GM18868 (cell line): ENCODE results near the gene INSR.
A peak's percentile ranks its signal among the peaks of the same experiment; 100 is the strongest.

Source experiments
- ATAC-seq: cut with Tn5 transposase; IDR thresholded peaks from one replicate; pipeline ENCODE4 v1.9.1; 2021; ENCODE audit warnings: mild to moderate bottlenecking, moderate library complexity; ENCODE audit not compliant: unreplicated experiment

The INSR gene

DNA sequence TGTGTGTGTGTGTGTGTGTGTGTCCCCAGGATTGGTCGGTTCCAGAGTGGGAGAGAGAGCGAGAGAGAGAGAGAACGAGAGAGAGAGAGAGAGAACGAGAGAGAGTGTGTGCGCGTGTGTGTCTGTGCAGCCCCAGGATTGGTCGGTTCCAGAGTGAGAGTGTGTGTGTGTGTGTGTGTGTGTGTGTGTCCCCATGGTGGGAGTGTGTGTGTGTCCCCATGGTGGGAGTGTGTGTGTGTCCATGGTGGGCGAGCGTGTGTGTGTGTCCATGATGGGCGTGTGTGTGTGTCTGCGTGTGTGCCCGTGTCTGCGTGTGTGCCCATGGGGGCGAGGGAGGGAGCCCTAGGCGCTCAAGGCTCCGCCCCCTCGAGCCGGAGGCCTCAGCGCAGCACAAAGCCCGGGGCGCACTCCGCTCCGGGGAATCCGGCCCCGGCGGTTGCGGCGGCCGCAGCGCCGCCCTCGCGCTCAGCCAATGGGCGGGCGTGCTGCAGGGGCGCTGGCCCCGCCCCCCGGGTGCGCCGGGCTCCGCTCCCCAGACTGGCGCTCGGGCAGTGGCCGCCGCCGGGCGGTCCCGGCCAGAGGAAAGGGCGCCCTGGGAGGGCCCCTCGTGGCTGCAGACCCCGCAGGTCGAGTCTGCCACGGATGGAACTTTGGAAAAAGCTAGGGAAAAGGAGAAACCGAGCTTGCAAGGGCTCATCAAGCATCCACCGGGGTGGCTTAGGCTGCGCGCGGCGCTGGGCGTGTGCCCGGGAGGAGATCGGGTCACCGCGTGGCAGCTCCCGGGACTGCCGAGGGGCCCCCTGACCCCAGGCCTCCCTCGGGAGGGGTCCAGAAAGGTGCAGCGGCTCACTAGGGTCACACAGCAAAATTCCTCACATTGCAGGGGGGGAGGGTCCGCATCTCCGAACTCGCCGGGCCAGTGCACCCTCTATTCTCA lies 96.2 kb downstream of the INSR start:
- peak; percentile 80 for ATAC-seq

DNA sequence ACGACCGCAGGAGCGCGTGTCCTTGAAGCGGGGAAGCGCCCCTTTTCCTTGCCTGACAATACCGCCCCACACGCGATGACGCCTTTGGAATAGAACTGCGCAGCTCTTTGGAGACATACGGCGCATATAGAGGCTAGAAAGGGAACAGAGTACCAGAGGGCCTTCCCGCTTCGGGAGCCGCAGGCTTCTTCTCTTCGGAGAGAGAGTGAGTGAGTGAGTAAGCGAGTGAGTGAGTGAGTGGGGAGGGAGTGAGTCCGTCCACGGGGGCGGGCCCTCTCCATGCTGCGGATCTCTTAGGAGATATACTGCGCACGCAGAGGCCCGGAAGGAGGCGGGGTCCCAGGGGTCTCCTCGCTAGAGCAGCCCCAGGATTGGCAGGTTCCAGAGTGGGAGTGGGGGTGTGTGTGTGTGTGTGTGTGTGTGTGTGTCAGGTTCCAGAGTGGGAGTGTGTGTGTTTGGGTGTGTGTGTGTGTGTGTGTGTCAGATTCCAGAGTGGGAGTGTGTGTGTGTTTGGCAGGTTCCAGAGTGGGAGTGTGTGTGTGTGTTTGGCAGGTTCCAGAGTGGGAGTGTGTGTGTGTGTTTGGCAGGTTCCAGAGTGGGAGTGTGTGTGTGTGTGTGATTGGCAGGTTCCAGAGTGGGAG lies 97.0 kb downstream of the INSR start:
- ATAC-seq: peak; percentile 57

DNA sequence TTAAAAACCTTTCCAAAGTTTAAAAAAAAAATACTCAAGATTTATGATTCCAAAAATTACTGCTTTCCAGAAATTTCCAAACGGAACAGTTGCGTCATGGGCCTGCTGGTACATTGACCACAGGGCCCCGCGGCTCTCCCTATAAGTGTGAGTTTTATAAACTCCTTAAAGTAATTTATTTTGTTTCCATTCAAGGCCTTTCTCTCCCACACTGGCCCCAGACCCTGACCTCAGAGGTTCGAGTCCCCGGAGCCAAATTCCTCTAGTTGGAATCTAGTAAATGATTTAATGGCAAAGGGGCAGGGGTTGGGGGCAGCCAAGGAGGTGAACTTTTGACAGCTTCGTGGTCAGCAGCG lies 97.5 kb downstream of the INSR start:
- no peak for ATAC-seq

DNA sequence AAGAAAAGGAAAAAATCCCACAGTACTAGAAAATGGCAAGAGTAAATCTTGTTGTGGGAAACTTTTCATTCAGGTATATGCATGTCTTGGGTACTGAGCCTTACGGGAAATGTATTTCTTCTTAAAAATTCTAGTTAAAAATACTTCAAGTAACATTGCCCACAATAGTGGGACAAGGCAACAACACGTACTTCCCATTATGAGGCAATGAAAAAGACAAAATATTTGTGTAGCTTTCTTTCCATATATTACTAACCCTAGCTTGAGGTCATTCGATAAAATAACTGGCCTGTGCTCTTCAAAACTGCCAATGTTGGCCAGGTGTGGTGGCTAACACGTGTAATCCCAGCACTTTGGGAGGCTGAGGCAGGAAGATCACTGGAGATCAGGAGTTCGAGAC lies 99.2 kb downstream of the INSR start:
- ATAC-seq: no peak

DNA sequence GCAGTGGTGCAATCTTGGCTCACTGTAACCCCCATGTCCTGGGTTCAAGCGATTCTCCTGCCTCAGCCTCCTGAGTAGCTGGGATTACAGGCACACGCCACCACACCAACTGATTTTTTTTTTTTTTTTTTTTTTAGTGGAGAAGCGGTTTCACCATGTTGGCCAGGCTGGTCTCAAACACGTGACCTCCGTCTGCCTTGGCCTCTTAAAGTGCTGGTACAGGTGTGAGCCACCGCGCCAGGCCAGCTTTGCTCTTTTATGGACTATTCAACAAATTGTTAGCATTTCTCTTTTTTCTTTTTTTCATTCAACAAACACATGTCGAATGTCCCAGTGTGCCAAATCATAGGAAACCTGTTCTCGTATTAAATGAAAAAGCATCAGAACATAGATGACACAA lies 99.6 kb downstream of the INSR start:
- no peak for ATAC-seq

DNA sequence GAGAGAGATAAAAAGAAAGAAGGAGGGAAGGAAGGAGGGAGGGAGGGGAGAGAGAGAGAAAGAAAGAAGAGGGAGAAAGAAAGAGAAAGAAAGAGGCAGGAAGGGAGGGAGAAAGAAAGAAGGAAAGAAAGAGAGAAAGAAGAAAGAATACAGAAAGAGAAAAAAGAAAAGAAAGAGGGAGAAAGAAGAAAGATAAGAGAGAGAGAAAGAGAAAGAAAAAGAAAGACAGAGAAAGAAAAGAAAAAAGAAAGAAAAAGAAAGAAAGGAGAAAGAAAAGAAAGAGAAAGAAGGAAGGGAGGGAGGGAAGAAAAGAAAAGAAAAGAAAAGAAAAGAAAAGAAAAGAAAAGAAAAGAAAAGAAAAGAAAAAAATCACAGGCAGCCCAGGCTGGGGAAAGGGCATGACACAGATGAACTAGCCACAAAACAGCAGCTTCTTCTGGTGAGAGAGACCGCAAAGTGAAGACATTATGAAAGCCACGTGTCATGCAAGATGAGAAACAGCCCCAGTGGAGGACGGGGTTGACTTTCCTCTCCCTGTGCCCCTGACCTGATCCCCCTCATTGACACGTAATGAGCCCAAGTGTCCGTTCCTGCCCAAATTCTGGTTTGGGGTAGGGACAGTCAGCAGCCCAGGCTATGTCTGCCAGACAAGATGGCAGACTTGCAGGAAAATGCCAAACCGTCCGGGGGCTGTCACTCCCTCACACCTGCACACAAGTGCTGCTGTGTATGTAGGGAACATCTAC lies 102.1 kb downstream of the INSR start:
- no peak for ATAC-seq

DNA sequence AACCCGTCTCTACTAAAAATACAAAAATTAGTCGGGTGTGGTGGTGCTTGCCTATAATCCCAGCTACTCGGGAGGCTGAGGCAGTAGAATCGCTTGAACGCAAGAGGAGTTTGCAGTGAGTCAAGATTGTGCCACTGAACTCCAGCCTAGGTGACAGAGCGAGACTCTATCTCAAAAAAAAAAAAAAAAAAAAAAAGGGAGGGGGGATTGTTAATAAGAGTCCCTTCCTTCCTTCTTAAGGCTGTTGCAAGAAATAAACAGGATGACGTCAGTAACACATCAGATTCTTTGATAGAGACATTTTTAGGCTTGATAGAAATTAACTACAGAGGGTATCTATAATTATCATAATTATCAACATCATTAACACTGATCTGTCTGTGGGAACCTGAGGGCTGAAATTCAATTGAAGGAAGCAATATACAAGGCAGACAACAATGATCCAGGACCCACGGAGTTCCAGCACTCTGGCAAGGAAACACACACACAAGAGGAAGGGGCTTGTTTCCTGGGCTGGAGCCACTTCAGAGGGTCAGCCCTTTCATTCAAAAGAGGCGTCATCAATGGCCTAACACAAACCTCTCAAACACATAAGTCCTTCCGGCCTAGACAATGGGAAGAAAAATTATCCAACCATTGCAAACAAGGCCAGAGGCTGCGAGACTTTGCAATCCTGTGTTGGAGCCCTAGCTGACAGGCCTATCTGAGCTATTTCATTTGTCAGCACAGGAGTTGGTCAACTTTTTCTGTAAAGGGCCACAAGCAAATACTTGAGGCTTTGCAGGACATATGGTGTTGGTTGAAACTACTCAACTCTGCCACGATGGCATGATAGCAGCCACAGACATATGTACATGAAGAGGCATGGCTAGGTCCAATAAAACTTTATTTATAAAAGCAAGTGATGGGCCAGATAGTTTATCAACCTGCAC lies 105.2 kb downstream of the INSR start:
- ATAC-seq: no peak

DNA sequence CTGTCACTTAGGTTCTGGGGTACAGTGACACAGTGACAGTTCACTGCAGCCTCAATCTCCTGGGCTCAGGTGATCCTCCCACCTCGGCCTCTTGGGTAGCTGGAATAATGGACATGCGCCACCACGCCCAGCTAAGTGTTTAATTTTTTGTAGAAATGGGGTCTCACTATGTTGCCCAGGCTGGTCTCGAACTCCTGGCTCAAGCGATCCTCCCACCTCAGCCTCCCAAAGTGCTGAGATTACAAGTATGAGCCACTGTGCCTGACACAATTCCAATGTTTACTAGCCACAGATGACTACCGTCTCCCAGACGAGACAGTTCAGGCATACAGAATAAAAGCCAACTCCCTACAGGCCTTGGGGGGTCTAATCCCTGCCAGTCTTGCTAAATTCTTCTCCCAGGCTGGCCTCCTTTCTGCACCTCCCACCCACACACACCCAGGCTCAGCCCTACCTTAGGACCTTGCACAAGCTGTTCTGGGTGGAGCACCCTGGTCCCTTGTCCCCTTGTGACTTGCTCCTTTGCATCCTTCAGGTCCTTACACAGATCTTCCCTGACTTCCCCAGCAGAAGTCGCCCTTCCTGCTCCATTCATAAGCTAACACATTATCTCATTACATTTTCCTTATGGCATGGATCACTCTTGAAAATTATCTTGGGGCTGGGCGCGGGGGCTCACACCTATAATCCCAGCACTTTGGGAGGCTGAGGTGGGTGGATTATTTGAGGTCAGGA lies 106.4 kb downstream of the INSR start:
- no peak for ATAC-seq

DNA sequence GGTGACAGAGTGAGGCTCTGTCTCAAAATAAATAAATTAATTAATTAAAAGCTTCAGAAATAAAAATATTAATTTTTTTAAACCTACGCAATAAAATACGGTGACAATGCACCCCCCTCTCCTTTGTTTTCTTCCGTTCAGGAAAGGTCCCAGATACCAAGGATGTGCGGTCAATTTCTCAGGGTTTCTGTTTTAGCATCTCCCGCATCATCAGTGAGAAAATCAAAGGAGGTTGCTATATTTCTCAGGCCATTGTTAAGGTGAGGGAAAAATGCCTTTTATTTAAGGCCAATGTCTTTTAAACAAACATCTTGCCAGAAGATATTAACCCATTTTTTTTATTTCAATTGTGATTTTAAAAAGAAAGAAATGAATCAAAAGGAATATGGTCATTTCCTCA lies 111.7 kb downstream of the INSR start:
- no peak for ATAC-seq

DNA sequence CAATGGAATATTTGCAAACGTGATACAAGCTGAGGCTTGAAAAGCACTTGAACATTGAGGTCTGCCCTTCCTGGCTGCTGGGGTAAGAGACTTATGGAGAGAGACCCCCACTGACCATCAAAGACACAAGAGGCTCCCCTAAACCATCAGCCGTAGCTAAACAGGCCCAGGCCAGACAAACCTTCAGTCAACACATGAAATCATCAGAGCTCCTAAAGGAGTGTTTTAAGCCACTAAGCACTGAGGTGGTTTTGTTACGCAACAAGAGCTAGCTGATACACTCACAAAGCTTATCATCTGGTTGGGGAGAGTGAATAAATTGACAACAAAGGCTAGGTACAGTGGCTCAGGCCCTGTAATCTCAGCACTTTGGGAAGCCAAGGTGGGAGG lies 114.3 kb downstream of the INSR start:
- no peak for ATAC-seq

DNA sequence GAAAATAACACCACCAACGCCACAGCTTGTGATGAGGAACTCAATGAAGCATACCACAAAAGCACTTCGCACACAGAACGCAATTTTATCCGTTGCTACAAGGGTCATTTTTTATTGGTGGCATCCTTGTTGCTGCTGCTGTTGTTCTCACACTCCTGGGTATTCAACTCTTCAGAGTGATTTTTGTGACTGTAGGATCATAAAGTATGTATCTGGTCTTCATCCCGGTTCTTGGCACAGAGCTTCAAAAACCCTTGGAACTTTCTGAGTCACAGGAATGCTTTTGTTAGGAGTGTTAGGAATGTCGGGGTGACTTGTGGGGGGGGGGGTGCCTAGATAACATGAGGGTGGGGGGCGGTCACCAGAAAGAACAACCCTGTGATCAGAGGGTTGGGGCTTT lies 116.3 kb downstream of the INSR start:
- no peak for ATAC-seq

DNA sequence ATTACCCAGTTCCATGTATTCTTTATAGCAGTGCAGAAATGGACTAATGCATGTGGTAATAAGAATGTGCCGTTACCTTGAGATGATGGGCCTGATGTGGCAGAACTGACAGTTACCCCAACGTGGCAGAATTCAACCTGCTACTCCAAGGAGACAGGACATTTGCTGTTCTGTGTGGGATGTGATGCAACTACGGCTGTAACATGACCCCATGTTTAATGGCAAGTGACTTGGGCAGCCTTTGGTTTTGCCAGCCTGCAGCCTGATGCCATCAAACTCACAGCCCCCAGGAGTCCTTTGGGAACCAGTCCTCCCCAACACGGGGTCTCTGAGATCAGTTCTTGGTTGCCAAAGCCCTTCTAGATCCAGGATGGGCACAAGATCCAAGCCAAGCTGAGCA lies 117.4 kb downstream of the INSR start:
- no peak for ATAC-seq

DNA sequence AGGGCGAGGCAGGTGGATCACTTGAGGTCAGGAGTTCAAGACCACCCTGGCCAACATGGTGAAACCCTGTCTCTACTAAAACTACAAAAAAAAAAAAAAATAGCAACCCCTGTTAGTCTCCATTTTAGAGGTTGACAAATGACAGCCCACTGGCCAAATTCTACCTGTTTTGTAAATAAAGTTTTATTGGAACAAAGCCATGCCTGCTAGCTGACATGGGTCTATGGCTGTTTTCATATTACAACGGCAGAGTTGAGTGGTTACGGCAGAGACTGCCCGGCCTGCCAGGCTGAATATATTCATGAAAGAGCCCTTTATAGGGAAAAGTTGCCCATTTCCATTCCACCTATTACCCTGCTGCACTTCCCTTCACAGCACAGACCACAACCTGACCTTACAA lies 121.4 kb downstream of the INSR start:
- no peak for ATAC-seq

DNA sequence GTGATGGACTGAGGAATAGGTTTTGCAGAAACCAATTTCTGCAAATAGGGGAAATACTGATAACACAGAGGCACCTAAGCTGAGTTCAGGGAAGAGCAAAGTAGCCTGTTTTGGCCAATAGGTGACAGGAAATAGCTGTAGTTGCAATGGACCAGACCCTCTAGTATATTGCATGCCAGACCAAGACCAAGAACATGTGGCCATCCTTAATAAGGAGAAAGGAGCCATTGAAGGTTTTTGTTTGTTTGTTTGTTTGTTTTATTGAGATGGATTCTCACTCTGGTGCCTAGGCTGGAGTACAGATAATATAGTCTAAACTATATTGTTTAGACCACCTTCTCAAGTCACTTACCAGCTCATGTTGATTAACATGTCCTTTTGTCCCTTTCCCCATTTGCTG lies 123.2 kb downstream of the INSR start:
- ATAC-seq: no peak

DNA sequence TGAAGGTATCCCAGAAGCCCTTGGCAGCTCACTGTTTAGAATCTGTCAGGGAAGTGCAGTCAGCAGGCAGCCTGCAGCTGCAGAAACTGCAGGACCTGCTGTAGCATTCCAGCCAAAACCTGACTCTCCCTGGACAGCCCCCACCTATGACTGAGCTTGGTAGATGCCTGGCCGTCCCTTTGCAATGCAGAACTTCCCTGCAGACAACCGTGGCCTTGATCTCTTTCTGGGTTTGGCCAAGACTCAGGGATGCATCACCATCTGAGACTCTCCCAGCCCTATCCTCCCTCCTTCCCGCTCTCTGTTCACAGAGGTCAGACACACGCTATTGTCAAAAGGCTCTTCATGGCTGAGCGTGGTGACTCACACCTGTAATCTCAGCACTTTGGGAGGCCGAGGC lies 125.3 kb downstream of the INSR start:
- no peak for ATAC-seq

DNA sequence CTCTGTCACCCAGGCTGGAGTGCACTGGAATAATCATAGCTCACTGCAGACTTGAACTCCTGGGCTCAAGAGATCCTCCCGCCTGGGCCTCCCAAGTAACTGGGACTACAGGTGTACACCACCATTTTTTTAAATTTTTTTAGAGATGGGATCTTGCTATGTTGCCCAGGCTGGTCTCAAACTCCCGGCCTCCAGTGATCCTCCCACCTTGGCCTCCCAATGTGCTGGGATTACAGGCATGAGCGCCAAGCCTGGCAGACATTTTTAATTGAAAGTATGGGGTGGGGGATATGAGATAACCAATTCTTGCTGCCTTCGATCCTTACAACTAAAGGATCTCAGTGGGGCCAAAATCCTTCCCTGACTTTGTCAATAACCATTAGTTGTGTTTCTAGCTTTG lies 132.9 kb downstream of the INSR start:
- no peak for ATAC-seq

DNA sequence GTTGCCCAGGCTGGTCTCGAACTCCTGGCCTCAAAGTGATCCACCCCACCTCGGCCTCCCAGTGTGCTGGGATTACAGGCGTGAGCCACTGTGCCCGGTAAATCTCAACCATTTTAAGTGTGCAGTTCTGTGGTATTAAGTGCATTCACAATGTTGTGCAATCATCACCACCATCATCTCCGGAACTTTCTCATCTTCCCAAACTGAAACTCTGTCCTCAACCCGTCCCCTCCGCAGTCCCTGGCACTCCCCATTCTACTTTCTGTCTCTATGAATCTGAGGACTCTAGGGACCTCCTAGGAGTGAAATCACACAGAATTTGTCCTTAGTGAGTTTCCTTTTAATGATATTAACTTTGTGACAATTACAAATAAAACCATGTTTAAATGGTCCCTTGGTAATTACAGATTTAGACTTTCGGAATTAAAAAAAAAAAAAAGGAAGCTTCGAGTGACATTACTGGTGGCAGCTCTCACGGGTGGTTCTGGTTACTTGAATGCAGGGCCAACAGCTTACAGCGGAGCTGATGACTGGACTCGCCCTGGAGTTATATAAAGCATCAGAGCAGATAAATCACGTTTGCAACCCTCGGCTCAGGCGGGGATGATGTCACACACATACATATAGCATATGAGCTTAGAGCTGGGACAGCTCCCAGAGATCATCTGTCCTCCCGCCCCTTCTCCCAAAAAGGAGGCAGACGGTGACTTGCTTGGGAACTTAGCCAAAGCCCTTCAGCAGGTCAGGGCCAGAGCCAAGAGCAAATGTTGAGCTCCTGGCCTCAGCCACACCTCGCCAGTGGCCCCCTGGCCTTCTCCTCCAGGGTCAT lies 134.9 kb downstream of the INSR start:
- no peak for ATAC-seq

DNA sequence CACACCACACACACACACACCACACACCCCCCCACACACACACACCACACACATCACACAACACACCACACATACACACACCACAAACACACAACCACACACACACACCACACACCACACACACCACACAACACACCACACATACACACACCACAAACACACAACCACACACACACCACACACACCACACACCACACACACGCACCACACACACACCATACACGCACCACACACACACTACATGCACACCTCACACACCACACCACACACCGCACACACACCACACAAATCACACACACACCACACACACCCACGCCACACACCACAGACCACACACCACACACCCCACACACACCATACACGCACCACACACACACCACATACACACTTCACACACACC lies 141.2 kb downstream of the INSR start:
- ATAC-seq: no peak

DNA sequence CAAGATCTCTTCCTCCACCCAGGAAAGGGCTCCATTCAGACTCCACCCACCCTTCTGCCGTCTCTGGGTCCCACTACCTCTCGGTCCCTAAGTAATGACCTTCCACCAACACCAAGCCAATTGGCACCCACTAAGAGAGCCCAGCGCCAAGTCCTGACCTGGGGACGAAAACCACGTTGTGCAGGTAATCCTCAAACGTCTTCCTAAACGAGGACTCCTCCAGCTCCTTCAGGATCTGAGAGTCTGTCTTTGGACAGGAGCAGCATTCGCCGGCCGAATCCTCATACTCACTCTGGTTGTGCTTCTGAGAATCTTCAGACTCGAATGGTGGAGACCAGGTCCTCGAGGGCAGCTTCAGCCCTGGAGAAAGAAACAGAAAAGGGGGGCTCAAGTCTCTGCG lies 141.6 kb downstream of the INSR start:
- no peak for ATAC-seq
